ENCODE measurements around the gene ABCC2.

DNA sequence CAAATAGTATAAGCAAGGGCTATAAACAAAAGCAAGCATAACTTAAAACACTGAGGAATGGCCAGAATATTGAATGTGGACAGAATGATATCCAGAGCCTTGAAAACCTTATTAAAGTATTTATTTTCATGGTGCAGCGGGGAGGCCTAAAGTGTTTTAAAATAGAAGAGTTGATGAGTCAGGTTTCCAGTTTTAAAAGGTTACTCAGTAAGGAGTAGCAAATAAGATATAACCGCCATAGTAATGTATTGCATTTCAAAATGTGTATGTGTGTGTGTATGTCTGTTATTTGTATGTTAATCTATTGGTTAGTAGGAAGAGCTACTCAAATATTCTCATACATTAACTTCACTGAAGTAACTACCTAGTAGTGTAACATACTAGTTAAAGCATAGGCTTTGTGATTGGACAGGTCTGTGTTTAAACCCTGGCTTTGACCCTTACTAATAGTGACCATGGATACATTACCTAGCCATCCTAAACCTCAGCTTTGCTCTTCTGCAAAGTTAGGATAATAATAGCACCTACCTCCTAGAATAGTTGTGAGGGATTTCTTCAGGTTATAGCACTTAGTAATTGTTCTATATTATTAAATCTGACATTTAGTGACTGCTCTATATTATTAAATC is 33.5 kb upstream of the ABCC2 start:
- TF ChIP-seq, protein P1, sequence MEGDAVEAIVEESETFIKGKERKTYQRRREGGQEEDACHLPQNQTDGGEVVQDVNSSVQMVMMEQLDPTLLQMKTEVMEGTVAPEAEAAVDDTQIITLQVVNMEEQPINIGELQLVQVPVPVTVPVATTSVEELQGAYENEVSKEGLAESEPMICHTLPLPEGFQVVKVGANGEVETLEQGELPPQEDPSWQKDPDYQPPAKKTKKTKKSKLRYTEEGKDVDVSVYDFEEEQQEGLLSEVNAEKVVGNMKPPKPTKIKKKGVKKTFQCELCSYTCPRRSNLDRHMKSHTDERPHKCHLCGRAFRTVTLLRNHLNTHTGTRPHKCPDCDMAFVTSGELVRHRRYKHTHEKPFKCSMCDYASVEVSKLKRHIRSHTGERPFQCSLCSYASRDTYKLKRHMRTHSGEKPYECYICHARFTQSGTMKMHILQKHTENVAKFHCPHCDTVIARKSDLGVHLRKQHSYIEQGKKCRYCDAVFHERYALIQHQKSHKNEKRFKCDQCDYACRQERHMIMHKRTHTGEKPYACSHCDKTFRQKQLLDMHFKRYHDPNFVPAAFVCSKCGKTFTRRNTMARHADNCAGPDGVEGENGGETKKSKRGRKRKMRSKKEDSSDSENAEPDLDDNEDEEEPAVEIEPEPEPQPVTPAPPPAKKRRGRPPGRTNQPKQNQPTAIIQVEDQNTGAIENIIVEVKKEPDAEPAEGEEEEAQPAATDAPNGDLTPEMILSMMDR (IDR thresholded peaks at IDR 0.05): no peak
- no peak for TF ChIP-seq POLR2A (IDR thresholded peaks at IDR 0.05)
